NCI-H1048 (cell line): ENCODE results near the gene RAP1GAP.
"Not testable (repeated sequence)": the region's sequence is repeated elsewhere in the genome, so short reads cannot be mapped to it uniquely, and the experiment has no call there.

Source experiments
- DNase-seq: peaks from one replicate; lab custom pipeline; 2025; lab: John Stamatoyannopoulos, UW

RAP1GAP gene

GRCh38 chr1:21569820-21570527 lies 99.2 kb downstream of the RAP1GAP start:
- no peak for DNase-seq

- no peak for DNase-seq
Measured at GRCh38 chr1:21568809-21569385, 100.3 kb downstream of the RAP1GAP start.

GRCh38 chr1:21568006-21568746 lies 101.0 kb downstream of the RAP1GAP start:
- DNase-seq, result no peak

GRCh38 chr1:21567241-21568005 lies 101.7 kb downstream of the RAP1GAP start:
- DNase-seq, result no peak

GRCh38 chr1:21566361-21566760 lies 102.8 kb downstream of the RAP1GAP start:
- DNase-seq, result not testable (repeated sequence)

GRCh38 chr1:21565285-21565684 lies 103.9 kb downstream of the RAP1GAP start:
- no peak for DNase-seq

- no peak for DNase-seq
Measured at GRCh38 chr1:21564521-21565095, 104.5 kb downstream of the RAP1GAP start.

GRCh38 chr1:21563971-21564370 lies 105.2 kb downstream of the RAP1GAP start:
- DNase-seq, result no peak

GRCh38 chr1:21562896-21563295 lies 106.3 kb downstream of the RAP1GAP start:
- DNase-seq, result no peak

- DNase-seq, result no peak
Measured at GRCh38 chr1:21560916-21561638, 108.1 kb downstream of the RAP1GAP start.

- DNase-seq, result no peak
Measured at GRCh38 chr1:21559788-21560567, 109.2 kb downstream of the RAP1GAP start.

GRCh38 chr1:21553116-21553926 lies 115.8 kb downstream of the RAP1GAP start:
- DNase-seq, result no peak

- DNase-seq, result no peak
Measured at GRCh38 chr1:21552715-21553114, 116.4 kb downstream of the RAP1GAP start.

GRCh38 chr1:21550866-21551475 lies 118.2 kb downstream of the RAP1GAP start:
- DNase-seq, result no peak

- no peak for DNase-seq
Measured at GRCh38 chr1:21550097-21550496, 119.1 kb downstream of the RAP1GAP start.

- DNase-seq, result no peak
Measured at GRCh38 chr1:21547876-21548275, 121.3 kb downstream of the RAP1GAP start.
